ENCODE measurements around the gene FAM83D.
"Not testable (repeated sequence)": the region's sequence is repeated elsewhere in the genome, so short reads cannot be mapped to it uniquely, and the experiment has no call there.

The FAM83D gene

GRCh38 chr20:38970302-38970701 lies 44.1 kb downstream of the FAM83D start:
- no peak for DNase-seq

GRCh38 chr20:38973107-38973506 lies 46.9 kb downstream of the FAM83D start:
- DNase-seq = no peak

DNA sequence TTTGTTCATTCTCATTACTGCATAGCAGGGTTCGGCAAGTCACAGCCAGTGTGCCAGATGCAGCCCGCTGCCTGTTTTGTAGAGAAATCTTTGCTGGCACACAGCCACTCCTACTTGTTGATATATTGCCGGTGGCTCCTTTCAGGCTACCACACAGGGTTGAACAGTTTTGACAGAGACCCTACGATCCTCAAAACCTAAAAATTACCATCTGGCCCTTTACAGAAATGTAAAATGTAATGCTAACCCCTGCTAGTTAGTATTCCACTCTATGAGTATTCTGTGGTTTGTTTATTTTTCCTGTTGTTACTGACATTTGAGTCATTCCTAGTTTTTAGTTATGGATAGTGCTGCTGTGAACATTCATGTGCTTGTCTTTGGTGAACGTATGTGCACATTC lies 47.4 kb downstream of the FAM83D start:
- DNase-seq = no peak

- DNase-seq = no peak
These were observed 49.4 kb downstream of the FAM83D start for GRCh38 chr20:38975539-38976120.

DNA sequence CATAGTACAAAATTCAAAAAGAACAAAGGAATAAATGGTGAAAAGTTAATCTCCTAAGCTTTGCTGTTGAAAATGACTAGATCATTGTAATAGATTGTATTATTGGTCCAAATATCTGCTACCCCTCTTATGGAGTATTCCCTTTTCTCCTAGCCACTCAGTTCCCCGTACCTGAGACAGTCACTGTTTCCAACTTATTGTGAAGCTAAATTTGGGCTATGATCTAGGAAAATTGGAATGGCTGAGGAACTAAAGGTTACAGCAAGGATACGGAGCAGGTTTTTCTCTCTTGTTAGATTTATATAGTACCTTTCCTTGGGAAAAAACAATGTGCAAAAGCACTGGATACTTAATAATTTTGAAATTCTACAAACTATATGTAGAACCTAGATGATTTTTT lies 53.2 kb downstream of the FAM83D start:
- no peak for DNase-seq

GRCh38 chr20:38979842-38980241 lies 53.6 kb downstream of the FAM83D start:
- DNase-seq = no peak

- no peak for DNase-seq
These were observed 56.1 kb downstream of the FAM83D start for GRCh38 chr20:38982291-38982690.

DNA sequence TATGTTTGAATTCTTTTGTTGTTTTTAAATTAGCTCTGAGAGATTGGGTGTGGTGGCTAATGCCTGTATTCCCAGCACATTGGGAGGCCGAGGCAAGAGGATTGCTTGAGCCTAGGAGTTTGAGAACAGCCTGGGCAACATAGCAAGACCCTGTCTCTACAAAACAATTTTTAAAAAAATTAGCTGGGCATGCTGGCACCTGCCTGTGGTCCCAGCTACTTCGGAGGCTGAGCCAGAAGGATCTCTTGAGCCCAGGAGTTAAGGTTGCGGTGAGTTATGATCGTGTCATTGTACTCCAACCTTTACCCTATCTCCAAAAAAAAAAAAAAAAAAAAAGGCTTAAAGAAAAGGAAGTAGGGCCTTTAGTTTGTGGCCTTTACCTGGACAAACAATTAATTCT lies 58.8 kb downstream of the FAM83D start:
- DNase-seq = no peak

DNA sequence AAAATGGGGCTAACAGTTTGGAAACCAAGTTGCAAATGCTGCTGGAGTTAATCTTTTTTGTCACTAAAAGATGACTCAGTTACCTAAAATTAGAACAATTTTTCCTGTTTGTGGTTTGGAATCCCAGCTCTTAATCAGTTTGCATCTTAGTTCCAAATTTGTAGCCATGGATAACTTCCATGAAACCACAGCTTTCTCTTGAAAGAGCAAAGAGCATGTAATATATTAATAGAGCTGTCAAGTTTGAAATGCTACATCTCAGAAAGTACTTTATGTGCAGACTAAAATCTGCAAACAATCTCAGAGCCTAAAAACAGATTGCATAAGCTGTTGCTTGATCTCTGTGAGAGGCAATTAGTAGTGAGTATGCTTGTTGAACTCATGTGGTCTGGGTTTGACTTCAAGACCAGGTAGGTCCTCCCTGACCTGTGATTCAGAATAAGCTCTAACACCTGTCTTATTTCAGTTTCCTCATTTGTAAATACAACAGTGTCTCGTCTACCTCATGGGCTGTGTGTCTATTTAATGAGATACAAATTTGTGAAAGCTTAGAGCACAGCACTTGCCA lies 59.5 kb downstream of the FAM83D start:
- DNase-seq = no peak

- DNase-seq = no peak
These were observed 60.4 kb downstream of the FAM83D start for GRCh38 chr20:38986663-38987062.

- DNase-seq = no peak
These were observed 61.6 kb downstream of the FAM83D start for GRCh38 chr20:38987777-38988176.

DNA sequence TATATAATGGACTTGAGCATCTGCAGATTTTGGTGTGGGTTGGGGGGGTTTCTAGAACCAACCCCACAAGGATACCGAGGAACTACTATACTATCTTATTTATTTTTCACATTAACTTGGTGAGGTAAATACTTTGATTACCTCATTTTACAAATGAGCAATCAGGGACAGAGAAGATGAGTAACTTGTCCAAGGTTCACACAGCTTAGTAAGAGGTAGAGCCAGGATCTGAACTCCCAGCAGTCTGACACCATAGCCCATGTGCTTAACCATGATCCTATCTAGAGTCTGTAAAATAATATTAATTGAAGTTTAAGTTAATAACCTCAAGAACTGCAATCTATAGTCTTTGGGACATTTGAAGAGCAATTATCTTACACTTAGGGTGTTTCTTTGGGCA lies 64.5 kb downstream of the FAM83D start:
- DNase-seq = no peak

DNA sequence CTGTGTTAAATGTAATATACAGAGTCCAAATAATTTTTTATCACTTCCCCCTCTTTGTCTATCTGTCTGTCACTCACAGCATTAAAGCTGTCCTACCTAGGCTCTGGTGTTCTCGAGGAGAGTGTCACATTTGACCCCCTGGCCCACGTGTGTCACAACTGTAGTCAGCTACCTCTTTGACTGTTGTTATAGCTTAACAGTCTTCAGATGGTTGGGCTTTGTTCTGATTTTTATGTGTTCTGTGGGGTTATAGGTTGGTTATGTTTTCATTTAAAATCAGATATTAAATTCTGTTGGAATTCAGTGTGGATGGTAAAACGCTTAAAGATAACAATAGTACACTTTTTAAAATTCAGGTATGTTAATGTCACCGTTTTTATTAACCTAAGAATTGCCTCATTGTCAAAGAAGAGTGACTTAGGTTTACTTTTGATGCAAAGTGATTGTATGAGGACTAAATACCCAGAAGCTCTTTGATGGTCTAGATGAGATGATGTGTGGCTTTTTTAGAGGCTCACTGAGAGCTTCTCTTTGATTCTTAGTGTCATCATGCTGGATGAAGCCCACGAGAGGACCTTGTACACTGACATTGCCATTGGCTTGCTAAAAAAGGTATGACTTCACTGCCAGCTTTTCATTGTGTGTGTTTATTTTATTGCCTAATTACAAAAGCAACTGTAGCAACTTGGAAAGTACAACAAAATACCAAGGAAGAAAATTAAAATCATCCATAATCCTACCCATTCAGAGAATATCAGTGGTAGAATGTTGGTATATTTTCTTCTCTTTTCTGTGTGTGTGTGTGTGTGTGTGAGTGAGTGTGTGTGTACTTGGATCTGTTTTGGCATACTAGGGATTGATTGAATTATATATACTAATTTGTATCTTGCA lies 65.8 kb downstream of the FAM83D start:
- DNase-seq = no peak

DNA sequence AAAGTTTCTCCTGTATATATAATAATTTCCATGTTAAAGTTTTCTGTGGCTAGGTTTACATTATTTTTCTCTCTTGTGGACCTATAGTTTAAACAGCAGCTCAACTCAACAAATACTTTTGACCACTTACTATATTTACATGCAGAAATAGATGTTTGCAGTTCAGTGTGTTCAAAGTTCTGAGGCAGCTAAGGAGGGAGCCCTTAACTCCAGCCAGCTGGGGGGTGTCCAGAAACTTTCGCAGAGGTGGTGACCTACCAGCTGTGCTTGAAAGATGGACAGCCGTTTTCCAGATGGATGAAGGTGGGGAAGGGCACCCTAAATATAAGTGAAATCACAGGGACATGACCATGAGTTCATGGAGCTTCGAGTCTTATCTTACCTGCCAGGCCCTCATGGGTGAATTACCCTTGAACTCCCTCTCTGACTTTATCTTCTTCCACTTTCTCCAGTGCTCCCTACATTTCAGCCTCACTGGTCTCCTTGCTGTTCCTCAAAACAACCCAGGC lies 69.4 kb downstream of the FAM83D start:
- no peak for DNase-seq

- DNase-seq = not testable (repeated sequence)
These were observed 70.6 kb downstream of the FAM83D start for GRCh38 chr20:38996866-38997265.

- no peak for DNase-seq
These were observed 71.4 kb downstream of the FAM83D start for GRCh38 chr20:38997622-38998021.

DNA sequence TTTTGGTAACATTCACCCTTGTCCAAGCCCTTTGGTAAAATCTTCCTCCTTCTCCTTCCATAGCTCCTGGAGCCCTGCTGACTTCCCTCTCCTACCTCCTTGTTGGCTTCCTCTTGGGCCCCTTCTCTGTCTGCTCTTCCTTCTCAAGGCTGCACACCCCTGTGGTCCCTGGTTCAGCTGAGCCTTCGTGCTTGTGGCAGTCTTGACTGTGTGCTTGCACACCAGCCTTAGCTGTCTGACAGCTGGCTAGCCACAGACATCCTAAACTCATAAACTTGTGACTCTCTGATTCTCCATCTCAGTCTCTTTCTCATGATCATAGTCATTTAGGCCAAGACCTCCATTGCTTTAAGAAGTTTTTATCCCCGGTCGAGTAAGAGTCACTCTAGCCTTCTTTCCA lies 73.0 kb downstream of the FAM83D start:
- DNase-seq = no peak

GRCh38 chr20:38999965-39000910 lies 74.0 kb downstream of the FAM83D start:
- no peak for DNase-seq

All from left hindlimb (tissue), 1 donor.